ENCODE data around the gene XRCC4.
"Not testable (repeated sequence)": the region's sequence is repeated elsewhere in the genome, so short reads cannot be mapped to it uniquely, and the experiment has no call there.

XRCC4 gene

GRCh38 chr5:83355482-83356014 lies 278.2 kb downstream of the XRCC4 start:
- not testable (repeated sequence) for DNase-seq

- no peak for DNase-seq
Measured at GRCh38 chr5:83357621-83358231, 280.4 kb downstream of the XRCC4 start.

- DNase-seq, result no peak
Measured at GRCh38 chr5:83360573-83360972, 283.2 kb downstream of the XRCC4 start.

GRCh38 chr5:83362526-83362925 lies 285.2 kb downstream of the XRCC4 start:
- no peak for DNase-seq

- DNase-seq, result no peak
Measured at GRCh38 chr5:83363111-83363885, 286.0 kb downstream of the XRCC4 start.

- no peak for DNase-seq
Measured at GRCh38 chr5:83363886-83364275, 286.5 kb downstream of the XRCC4 start.

GRCh38 chr5:83364312-83365299 lies 287.3 kb downstream of the XRCC4 start:
- DNase-seq, result no peak

GRCh38 chr5:83368319-83368718 lies 291.0 kb downstream of the XRCC4 start:
- DNase-seq, result no peak

- DNase-seq, result no peak
Measured at GRCh38 chr5:83368835-83369234, 291.5 kb downstream of the XRCC4 start.

GRCh38 chr5:83370957-83371356 lies 293.6 kb downstream of the XRCC4 start:
- DNase-seq, result no peak

GRCh38 chr5:83371726-83372125 lies 294.4 kb downstream of the XRCC4 start:
- no peak for DNase-seq

- DNase-seq, result no peak
Measured at GRCh38 chr5:83374547-83374946, 297.2 kb downstream of the XRCC4 start.

- DNase-seq, result no peak
Measured at GRCh38 chr5:83375049-83375745, 297.9 kb downstream of the XRCC4 start.

GRCh38 chr5:83376461-83376860 lies 299.1 kb downstream of the XRCC4 start:
- no peak for DNase-seq

- DNase-seq, result no peak
Measured at GRCh38 chr5:83377131-83377865, 300.0 kb downstream of the XRCC4 start.

- no peak for DNase-seq
Measured at GRCh38 chr5:83378624-83379289, 301.4 kb downstream of the XRCC4 start.

GRCh38 chr5:83385812-83386211 lies 308.5 kb downstream of the XRCC4 start:
- DNase-seq, result no peak

GRCh38 chr5:83387041-83387440 lies 309.7 kb downstream of the XRCC4 start:
- DNase-seq, result no peak

GRCh38 chr5:83388608-83389007 lies 311.3 kb downstream of the XRCC4 start:
- no peak for DNase-seq

- DNase-seq, result no peak
Measured at GRCh38 chr5:83392766-83393503, 315.6 kb downstream of the XRCC4 start.

Data from effector CD4-positive, alpha-beta T cell (primary cell).